HEK293 (cell line): Measurements from ENCODE around the gene CPXM2.

ENCODE experiments used
- CTCF ChIA-PET: fragments of 350-600 bp; formaldehyde crosslinking; extraction: SDS; loops from one replicate; lab custom pipeline; 2021; ENCODE audit warnings: antibody characterized with exemption; lab: Yijun Ruan, JAX
- POLR2A ChIA-PET: fragments of 300-600 bp; formaldehyde crosslinking; extraction: SDS; loops from one replicate; lab custom pipeline; 2020; ENCODE audit warnings: antibody characterized with exemption, inconsistent platforms; lab: Yijun Ruan, JAX
- H3K27ac ChIP-seq: fragments of 200-500 bp; sonication (Bioruptor generic); 2 replicates; pipeline ENCODE4 v1.5.1; 2014; ENCODE audit warnings: low read depth, low read length, control low read depth, inconsistent platforms; ENCODE audit errors: extremely low read depth
- H3K36me3 ChIP-seq, 2 experiments: fragments of 200-500 bp in 1 of 2; sonication (Bioruptor generic) in 1 of 2; 1 replicate in 1 of 2; 2 replicates in 1 of 2; pipeline ENCODE4 v1.5.1; 2014 to 2017; ENCODE audit warnings: inconsistent platforms in 2 of 2, low read length in 2 of 2; ENCODE audit not compliant: control insufficient read depth in 2 of 2, insufficient read depth in 1 of 2
- H3K4me1 ChIP-seq: fragments of 200-500 bp; sonication (Bioruptor generic); 2 replicates; pipeline ENCODE4 v1.5.1; 2014; ENCODE audit warnings: mild to moderate bottlenecking, low read length, inconsistent platforms; ENCODE audit not compliant: control insufficient read depth, insufficient read depth
- H3K4me3 ChIP-seq: 2 replicates; pipeline ENCODE4 v1.5.1; 2011; ENCODE audit warnings: low read depth, mild to moderate bottlenecking, control low read depth, low read length, moderate library complexity
- H3K9me3 ChIP-seq: fragments of 200-500 bp; sonication (Bioruptor generic); 2 replicates; pipeline ENCODE4 v1.5.1; 2014; ENCODE audit warnings: low read depth, low read length, inconsistent platforms; ENCODE audit not compliant: control insufficient read depth, insufficient read depth
- GLIS2 ChIP-seq: fragments of 450-650 bp; formaldehyde crosslinking; IDR thresholded peaks from 2 replicates; pipeline ENCODE4 v1.5.1; 2016; ENCODE audit warnings: missing biosample characterization, missing genetic modification characterization
- KLF1 ChIP-seq: fragments of 450-650 bp; formaldehyde crosslinking; IDR thresholded peaks from 2 replicates; pipeline ENCODE4 v1.5.1; 2016; ENCODE audit warnings: missing biosample characterization, missing genetic modification characterization
- SCRT2 ChIP-seq: fragments of 450-650 bp; formaldehyde crosslinking; IDR thresholded peaks from 2 replicates; pipeline ENCODE4 v1.5.1; 2016; ENCODE audit warnings: missing biosample characterization, missing genetic modification characterization
- SP2 ChIP-seq: fragments of 450-650 bp; formaldehyde crosslinking; IDR thresholded peaks from 2 replicates; pipeline ENCODE4 v1.5.1; 2016; ENCODE audit warnings: missing biosample characterization, missing genetic modification characterization
- YY1 ChIP-seq: fragments of 450-650 bp; formaldehyde crosslinking; IDR thresholded peaks from 2 replicates; pipeline ENCODE4 v1.5.1; 2018; ENCODE audit warnings: missing biosample characterization, missing genetic modification characterization
- ZBTB6 ChIP-seq: fragments of 450-650 bp; formaldehyde crosslinking; IDR thresholded peaks from 2 replicates; pipeline ENCODE4 v1.5.1; 2017; ENCODE audit warnings: missing biosample characterization, missing genetic modification characterization
- ZFP41 ChIP-seq: fragments of 450-650 bp; formaldehyde crosslinking; IDR thresholded peaks from 2 replicates; pipeline ENCODE4 v1.5.1; 2016; ENCODE audit warnings: missing biosample characterization, missing genetic modification characterization, borderline replicate concordance
- ZNF132 ChIP-seq: fragments of 450-650 bp; formaldehyde crosslinking; IDR thresholded peaks from 2 replicates; pipeline ENCODE4 v1.5.1; 2017; ENCODE audit warnings: missing biosample characterization, missing genetic modification characterization, borderline replicate concordance
- ZNF138 ChIP-seq: fragments of 450-650 bp; formaldehyde crosslinking; IDR thresholded peaks from 2 replicates; pipeline ENCODE4 v1.5.1; 2016; ENCODE audit warnings: missing biosample characterization, missing genetic modification characterization, borderline replicate concordance
- ZNF146 ChIP-seq: fragments of 450-650 bp; formaldehyde crosslinking; IDR thresholded peaks from 2 replicates; pipeline ENCODE4 v1.5.1; 2016; ENCODE audit warnings: missing biosample characterization, missing genetic modification characterization
- ZNF223 ChIP-seq: fragments of 450-650 bp; formaldehyde crosslinking; IDR thresholded peaks from 2 replicates; pipeline ENCODE4 v1.5.1; 2016; ENCODE audit warnings: missing biosample characterization, missing genetic modification characterization
- ZNF335 ChIP-seq: fragments of 450-650 bp; formaldehyde crosslinking; conservative IDR thresholded peaks from 2 replicates; pipeline ENCODE4 v1.5.1; 2016; ENCODE audit warnings: missing biosample characterization, missing genetic modification characterization
- ZNF362 ChIP-seq: fragments of 450-650 bp; formaldehyde crosslinking; IDR thresholded peaks from 2 replicates; pipeline ENCODE4 v1.5.1; 2016; ENCODE audit warnings: missing biosample characterization, missing genetic modification characterization
- ZNF394 ChIP-seq: fragments of 450-650 bp; formaldehyde crosslinking; IDR thresholded peaks from 2 replicates; pipeline ENCODE4 v1.5.1; 2016; ENCODE audit warnings: missing biosample characterization, missing genetic modification characterization, mild to moderate bottlenecking, moderate library complexity, borderline replicate concordance
- ZNF423 ChIP-seq: fragments of 450-650 bp; formaldehyde crosslinking; IDR thresholded peaks from 2 replicates; pipeline ENCODE4 v1.5.1; 2016; ENCODE audit warnings: missing biosample characterization, missing genetic modification characterization
- ZNF433 ChIP-seq: fragments of 450-650 bp; formaldehyde crosslinking; IDR thresholded peaks from 2 replicates; pipeline ENCODE4 v1.5.1; 2016; ENCODE audit warnings: missing biosample characterization, missing genetic modification characterization, low read depth
- ZNF510 ChIP-seq: fragments of 450-650 bp; formaldehyde crosslinking; IDR thresholded peaks from 2 replicates; pipeline ENCODE4 v1.5.1; 2018; ENCODE audit warnings: mild to moderate bottlenecking, missing genetic modification characterization, missing biosample characterization; ENCODE audit not compliant: insufficient replicate concordance
- ZNF544 ChIP-seq: fragments of 450-650 bp; formaldehyde crosslinking; IDR thresholded peaks from 2 replicates; pipeline ENCODE4 v1.5.0; 2017; ENCODE audit warnings: missing biosample characterization, missing genetic modification characterization
- ZNF571 ChIP-seq: fragments of 450-650 bp; formaldehyde crosslinking; IDR thresholded peaks from 2 replicates; pipeline ENCODE4 v1.5.0; 2017; ENCODE audit warnings: missing biosample characterization, missing genetic modification characterization
- ZNF704 ChIP-seq: fragments of 450-650 bp; formaldehyde crosslinking; IDR thresholded peaks from 2 replicates; pipeline ENCODE4 v1.5.1; 2016; ENCODE audit warnings: missing biosample characterization, missing genetic modification characterization
- ZNF830 ChIP-seq: fragments of 450-650 bp; IDR thresholded peaks from 2 replicates; pipeline ENCODE4 v1.5.0; 2018; ENCODE audit warnings: missing biosample characterization, missing genetic modification characterization, low read depth, mild to moderate bottlenecking, moderate library complexity
- ZSCAN30 ChIP-seq: fragments of 450-650 bp; IDR thresholded peaks from 2 replicates; pipeline ENCODE4 v1.5.1; 2018; ENCODE audit warnings: missing biosample characterization, mild to moderate bottlenecking, missing genetic modification characterization, moderate library complexity
- TF ChIP-seq, protein P1 (sequence below): fragments of 450-650 bp; formaldehyde crosslinking; IDR thresholded peaks from 2 replicates; pipeline ENCODE4 v1.5.1; 2016; ENCODE audit warnings: missing biosample characterization, missing genetic modification characterization
- TF ChIP-seq, protein P2 (sequence below): fragments of 450-650 bp; formaldehyde crosslinking; optimal IDR thresholded peaks from 2 replicates; pipeline ENCODE3; 2016; ENCODE audit warnings: missing biosample characterization, mild to moderate bottlenecking, missing genetic modification characterization
- TF ChIP-seq, protein P3 (sequence below): fragments of 450-650 bp; formaldehyde crosslinking; IDR thresholded peaks from 2 replicates; pipeline ENCODE4 v1.5.1; 2016; ENCODE audit warnings: missing biosample characterization, missing genetic modification characterization, low read depth
- TF ChIP-seq, protein P4 (sequence below): fragments of 450-650 bp; formaldehyde crosslinking; IDR thresholded peaks from 2 replicates; pipeline ENCODE4 v1.5.1; 2016; ENCODE audit warnings: missing biosample characterization, missing genetic modification characterization

CPXM2 gene

GRCh38 chr10:123726836-123727235 is 164.8 kb downstream of the CPXM2 start:
- Histone ChIP-seq H3K4me1 (no peaks in the 10 kb centered on the region), H3K27ac (no peak overlapping the region), H3K4me3 (no peak overlapping the region), H3K9me3 (no peaks in the 10 kb centered on the region), H3K36me3 (no peaks in the 10 kb centered on the region)
- no peak for TF ChIP-seq ZNF423
- TF ChIP-seq, protein P1, sequence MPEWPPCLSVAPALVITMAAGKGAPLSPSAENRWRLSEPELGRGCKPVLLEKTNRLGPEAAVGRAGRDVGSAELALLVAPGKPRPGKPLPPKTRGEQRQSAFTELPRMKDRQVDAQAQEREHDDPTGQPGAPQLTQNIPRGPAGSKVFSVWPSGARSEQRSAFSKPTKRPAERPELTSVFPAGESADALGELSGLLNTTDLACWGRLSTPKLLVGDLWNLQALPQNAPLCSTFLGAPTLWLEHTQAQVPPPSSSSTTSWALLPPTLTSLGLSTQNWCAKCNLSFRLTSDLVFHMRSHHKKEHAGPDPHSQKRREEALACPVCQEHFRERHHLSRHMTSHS, result no peak
- TF ChIP-seq ZNF132 (tag by site-specific recombination), result no peak
- no peak for TF ChIP-seq ZNF146 (tag by site-specific recombination)
- TF ChIP-seq ZNF362, result no peak
- TF ChIP-seq ZNF394 (tag by site-specific recombination), result no peak
- TF ChIP-seq ZNF223, result no peak
- TF ChIP-seq SP2 (tag by site-specific recombination), result no peak
- no peak for TF ChIP-seq ZSCAN30 (tag by site-specific recombination)
- TF ChIP-seq, protein P2, sequence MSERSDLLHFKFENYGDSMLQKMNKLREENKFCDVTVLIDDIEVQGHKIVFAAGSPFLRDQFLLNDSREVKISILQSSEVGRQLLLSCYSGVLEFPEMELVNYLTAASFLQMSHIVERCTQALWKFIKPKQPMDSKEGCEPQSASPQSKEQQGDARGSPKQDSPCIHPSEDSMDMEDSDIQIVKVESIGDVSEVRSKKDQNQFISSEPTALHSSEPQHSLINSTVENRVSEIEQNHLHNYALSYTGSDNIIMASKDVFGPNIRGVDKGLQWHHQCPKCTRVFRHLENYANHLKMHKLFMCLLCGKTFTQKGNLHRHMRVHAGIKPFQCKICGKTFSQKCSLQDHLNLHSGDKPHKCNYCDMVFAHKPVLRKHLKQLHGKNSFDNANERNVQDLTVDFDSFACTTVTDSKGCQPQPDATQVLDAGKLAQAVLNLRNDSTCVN, result no peak
- TF ChIP-seq ZNF335 (tag by site-specific recombination), result no peak
- no peak for TF ChIP-seq ZNF830 (tag by site-specific recombination)
- no peak for TF ChIP-seq ZNF704
- no peak for TF ChIP-seq SCRT2 (tag by site-specific recombination)
- TF ChIP-seq ZFP41, result no peak
- TF ChIP-seq ZNF138 (tag by site-specific recombination), result no peak
- ChIA-PET POLR2A (no interaction called here), CTCF (no interaction called here)

DNA sequence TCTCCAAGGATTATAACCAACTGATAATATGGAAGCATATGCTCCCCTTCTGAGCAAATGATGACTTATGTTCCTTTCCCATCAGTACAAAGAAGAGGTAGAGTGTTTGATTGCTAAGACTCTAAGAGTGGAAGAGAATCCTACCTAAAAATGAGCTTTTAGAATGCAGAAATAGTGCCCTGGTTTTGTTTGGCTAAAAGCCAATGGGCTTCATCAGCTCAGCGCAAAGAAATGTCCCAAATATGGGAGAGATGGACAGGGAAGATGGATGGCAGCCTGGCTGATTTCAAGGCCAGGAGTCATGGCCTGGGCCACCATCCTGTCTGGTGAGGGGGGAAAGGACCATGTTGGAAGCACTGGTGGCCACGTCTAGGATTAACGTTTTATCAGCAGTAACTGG is 165.2 kb downstream of the CPXM2 start:
- Histone ChIP-seq H3K9me3 (no peaks in the 10 kb centered on the region), H3K27ac (no peak overlapping the region), H3K4me3 (no peak overlapping the region), H3K4me1 (no peaks in the 10 kb centered on the region), H3K36me3 (no peaks in the 10 kb centered on the region)
- TF ChIP-seq, protein P3, sequence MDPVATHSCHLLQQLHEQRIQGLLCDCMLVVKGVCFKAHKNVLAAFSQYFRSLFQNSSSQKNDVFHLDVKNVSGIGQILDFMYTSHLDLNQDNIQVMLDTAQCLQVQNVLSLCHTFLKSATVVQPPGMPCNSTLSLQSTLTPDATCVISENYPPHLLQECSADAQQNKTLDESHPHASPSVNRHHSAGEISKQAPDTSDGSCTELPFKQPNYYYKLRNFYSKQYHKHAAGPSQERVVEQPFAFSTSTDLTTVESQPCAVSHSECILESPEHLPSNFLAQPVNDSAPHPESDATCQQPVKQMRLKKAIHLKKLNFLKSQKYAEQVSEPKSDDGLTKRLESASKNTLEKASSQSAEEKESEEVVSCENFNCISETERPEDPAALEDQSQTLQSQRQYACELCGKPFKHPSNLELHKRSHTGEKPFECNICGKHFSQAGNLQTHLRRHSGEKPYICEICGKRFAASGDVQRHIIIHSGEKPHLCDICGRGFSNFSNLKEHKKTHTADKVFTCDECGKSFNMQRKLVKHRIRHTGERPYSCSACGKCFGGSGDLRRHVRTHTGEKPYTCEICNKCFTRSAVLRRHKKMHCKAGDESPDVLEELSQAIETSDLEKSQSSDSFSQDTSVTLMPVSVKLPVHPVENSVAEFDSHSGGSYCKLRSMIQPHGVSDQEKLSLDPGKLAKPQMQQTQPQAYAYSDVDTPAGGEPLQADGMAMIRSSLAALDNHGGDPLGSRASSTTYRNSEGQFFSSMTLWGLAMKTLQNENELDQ (tag by site-specific recombination), result no peak
- TF ChIP-seq ZNF510 (tag by site-specific recombination) (no peak), KLF1 (tag by site-specific recombination) (no peak), ZBTB6 (tag by site-specific recombination) (no peak), ZNF433 (tag by site-specific recombination) (no peak), ZNF544 (tag by site-specific recombination) (no peak), GLIS2 (tag by site-specific recombination) (no peak), ZNF571 (tag by site-specific recombination) (no peak), YY1 (tag by site-specific recombination) (no peak)
- TF ChIP-seq, protein P4, sequence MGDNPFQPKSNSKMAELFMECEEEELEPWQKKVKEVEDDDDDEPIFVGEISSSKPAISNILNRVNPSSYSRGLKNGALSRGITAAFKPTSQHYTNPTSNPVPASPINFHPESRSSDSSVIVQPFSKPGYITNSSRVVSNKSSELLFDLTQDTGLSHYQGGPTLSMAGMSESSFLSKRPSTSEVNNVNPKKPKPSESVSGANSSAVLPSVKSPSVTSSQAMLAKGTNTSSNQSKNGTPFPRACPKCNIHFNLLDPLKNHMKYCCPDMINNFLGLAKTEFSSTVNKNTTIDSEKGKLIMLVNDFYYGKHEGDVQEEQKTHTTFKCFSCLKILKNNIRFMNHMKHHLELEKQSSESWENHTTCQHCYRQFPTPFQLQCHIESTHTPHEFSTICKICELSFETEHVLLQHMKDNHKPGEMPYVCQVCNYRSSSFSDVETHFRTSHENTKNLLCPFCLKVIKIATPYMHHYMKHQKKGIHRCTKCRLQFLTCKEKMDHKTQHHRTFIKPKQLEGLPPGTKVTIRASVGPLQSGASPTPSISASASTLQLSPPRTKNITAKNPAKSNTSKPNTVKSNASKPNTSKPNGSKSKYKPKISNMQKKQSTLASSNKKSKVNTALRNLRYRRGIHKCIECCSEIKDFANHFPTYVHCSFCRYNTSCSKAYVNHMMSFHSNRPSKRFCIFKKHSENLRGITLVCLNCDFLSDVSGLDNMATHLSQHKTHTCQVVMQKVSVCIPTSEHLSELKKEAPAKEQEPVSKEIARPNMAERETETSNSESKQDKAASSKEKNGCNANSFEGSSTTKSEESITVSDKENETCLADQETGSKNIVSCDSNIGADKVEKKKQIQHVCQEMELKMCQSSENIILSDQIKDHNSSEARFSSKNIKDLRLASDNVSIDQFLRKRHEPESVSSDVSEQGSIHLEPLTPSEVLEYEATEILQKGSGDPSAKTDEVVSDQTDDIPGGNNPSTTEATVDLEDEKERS (tag by site-specific recombination), result no peak
- POLR2A ChIA-PET, result no interaction called here
- CTCF ChIA-PET, result no interaction called here
